GM21619 (cell line): Measurements from ENCODE around the gene AP5S1.
"Not testable (repeated sequence)": the region's sequence is repeated elsewhere in the genome, so short reads cannot be mapped to it uniquely, and the experiment has no call there.

Source experiments
- ATAC-seq: cut with Tn5 transposase; IDR thresholded peaks from one replicate; pipeline ENCODE4 v1.9.1; 2021; ENCODE audit not compliant: unreplicated experiment

The AP5S1 gene

DNA sequence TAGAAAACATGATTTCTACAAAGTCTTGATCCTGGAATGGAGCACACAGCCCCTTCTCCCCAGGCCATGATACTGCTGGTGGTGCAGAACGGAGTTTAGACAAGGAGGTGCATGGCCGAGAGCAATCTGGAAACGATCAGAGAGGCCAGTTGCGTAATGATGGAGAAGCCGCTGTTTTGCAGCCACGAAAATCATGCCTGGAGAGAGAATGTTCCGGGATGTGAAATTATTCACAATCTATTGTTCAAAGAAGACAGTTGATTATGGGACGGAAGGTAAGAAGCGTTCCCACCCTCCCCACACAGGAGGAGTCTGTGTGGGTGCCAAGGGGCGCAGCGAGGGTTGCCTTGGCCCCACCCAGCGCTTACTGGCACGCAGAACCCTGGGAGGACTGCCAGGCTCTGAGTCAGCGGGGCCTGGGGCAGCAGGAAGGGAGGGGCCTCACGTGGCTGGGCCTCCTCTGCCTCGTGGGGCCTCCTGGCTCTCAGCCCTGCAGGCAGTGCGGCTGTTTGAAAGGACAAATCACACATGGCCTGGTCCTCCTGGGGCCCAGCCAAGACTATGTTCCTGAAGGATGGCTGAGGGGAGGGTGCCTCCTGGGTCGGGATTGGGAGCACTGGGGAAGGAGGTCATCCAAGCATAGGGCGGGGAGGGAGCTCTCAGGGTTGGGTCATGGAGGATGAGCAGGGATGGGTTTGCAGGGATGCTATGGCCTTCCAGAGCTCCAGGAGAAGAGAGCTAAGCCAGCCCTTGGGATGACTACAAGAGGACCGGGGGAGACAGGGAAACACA, 8.7 kb upstream of the AP5S1 start:
- no peak for ATAC-seq

DNA sequence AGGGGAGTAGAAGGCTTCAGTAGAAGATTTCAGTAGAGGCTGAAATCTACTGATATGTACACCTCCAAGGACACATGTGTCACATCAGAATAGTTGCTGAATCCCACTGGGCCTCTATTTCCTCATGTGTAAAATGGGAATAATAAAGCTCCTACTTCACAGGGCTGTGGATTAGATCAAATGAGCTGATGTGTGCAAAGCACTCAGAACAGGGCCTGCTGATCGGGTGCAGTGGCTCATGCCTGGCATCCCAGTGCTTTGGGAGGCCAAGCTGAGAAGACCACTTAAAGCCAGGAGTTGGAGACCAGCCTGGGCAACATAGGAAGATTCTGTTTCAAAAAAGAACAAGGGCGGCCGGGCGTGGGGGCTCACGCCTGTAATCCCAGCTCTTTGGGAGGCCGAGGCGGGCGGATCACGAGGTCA, 8.1 kb upstream of the AP5S1 start:
- no peak for ATAC-seq

DNA sequence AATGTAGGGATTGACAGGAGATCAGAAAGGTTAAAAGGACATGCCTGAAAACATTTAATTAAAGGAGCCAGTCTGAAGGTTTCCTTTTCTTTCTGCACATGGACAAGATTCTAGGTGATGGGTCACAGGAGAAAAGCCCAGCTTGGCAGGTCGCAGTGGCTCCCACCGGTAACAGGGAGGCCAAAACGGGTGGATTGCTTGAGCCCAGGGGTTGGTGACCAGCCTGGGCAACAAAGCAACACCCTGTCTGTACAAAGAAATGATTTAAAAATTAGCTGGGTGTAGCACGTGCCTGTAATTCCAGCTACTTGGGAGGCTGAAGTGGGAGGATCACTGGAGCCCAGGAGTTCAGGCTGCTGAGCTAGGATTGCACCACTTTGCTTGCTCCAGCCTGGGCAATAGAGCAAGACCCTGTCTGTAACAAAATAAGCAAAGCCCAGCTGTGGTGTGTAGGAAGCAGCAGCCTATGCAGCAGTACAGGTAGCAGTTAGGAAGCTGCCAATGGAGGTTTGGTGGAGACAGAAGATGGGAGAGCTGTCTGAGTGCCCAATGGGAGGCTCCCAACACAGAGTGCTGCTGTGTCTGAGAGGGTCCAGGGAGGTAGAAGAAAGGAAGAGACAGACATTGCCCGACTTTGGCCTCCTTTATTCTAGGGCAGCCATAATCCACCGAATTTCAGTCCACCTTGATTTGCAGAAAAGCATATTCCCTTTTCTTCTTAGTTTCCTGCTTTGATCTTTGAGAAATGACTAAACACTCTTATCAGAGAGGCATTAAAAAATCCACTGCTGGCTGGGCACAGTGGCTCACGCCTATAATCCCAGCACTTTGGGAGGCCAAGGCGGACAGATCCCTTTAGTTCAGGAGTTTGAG, 7.1 kb upstream of the AP5S1 start:
- ATAC-seq: no peak

DNA sequence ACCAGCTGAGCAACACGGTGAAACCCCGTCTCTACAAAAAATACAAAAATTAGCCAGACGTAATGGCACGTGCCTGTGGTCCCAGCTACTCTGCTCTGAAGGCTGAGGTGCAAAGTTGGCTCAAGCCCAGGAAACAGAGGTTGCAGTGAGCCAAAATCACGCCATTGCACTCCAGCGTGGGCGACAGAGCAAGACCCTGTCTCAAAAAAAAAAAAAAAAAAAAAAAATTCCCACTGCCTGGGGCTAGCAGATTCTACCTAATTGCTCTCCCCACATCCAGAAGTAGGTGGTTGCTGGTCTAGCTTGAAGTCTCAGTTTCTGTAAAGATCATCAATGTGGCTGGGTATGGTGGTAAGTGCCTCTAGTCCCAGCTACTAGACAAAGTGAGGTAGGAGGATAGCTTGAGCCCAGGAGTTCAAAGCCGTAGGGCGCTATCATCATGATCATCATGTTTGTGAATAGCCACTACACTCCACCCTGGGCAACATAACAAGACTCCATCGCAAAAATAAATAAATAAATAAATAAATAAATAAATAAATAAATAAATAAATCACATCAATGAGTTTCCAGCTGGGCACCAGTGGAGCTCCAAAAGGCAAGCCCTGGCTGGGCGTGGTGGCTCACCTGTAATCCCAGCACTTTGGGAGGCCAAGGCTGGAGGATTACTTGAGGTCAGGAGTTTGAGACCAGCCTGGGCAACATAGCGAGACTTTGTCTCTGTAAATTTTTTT, 6.3 kb upstream of the AP5S1 start:
- ATAC-seq: no peak

DNA sequence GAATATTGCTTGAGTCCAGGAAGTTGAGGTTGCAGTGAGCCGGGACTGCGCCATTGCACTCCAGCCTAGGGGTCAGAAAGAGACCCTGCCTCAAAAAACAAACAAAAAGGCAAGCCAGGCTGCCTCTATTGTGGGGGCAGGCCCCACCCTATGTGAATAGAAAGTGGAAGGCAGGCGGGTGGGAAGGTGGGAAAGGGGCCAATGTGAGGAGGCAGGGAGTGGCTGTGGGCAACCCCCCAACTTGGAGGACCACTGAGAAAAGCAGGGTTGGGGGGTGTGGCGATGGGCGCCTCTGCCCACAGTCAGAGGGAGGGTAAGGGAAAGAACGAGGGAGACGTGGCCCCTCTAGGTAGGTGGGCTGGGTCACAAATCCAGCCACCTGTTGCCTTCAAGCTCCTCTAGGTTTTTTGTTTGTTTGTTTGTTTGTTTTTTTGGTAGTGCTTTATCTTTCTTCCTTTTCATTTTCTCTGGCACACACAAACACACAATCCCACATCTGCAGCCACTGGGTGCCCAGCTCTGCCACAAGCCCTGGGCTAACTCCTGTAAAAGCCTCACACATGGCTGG, 5.3 kb upstream of the AP5S1 start:
- ATAC-seq: no peak

DNA sequence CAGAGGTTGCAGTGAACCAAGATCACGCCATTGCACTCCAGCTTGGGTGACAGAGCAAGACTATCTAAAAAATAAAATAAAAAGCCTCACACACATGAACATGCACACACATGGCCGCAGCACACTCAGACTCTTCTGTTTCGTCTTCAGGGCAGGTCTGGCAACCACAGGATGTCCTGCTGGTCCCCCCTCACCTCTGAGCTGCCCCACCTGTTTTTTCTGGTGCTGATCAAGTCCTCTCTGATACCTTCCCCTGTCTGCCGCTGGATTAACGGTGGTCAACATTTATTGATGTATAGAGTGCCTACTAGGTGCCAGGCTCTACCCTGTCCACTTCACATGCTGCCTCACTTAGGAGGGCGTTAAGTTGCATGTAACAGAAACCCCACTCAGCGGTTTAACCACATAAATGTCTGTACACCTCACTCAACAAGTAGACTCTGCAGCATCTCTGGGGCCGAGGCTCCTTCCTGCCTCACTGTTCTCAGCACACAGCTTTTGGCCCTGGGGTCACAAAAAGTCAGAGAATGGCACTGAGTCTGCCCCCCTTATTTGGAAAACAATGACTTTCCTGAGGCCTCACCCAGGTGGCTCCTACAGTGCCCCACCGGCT, 4.5 kb upstream of the AP5S1 start:
- ATAC-seq: no peak

DNA sequence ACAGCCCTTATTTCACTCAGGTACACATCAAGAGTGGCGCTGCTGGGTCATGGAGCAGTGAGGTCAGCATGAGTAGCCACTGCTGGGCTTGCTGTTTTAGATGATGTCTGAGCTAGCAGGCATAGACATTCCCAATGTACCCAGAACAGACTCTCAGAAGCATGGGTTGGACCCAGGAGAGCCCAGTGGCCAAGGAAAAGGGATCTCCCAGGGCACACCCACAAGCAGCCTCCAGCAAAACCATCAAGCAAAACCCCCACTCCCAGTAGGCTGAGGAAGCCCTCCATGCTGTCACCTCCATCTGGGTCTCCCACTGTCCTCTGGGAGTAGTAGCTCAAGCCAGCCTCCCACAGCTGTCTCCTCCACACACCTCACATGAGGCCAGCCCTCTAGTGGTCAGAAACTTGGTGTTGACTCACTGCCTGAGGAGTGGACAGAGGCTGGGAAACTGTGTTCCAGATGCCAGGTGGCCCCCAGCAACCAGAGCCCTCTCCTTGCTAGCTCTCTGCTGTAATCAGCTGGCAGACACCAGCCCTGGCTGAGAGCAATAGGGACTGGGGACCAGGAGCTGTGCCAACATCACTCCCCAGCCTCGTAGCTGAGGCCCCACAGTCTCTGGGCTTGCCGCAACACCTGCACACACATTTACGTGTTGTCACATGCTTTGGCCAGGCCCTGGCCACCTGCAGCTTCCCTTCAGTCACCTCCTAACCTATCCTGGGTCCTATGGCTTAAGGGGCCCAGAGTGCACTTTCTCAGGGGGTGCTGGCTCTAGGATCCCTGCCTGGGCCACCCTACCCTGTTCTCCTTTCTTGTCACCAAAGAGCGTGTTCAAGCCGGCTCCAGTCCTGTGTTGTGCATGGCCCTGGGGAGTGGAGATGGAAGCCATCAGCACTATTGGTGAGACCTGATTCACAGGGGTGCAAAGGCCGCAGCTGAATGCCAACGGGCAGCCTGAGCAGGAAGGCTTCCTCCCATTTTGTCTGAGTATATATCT, 1.9 kb upstream of the AP5S1 start:
- ATAC-seq: no peak

DNA sequence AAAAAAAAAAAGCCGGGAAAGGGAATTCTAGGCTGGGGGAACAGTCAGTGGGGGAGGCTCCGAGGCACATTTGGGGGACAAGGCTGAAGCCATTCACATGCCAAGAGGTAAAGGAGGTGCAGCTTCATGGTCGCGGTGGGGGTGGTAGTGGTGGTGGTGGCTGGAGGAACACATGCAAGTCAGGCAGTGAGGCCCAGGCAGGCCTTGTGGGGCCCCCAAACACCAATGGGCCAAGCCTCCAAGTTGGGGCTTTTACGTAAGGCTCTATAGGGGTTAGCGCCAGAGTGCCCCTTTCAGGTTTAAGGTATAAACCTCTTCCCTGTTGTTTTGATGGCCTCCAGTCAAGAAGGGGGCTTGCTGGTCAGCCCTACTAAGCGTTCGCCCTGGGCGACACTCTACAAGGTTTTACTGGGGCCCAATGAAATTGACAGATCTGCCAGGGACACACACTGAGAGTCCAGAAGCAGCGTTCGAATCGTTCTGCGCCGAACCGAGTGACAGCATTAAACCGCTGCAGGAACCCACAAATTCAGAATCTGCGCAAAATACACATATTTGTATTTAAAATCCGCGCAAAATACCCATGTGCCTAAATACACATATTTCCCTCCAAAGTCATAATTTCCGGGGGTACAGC, 818 bp upstream of the AP5S1 start:
- no peak for ATAC-seq

DNA sequence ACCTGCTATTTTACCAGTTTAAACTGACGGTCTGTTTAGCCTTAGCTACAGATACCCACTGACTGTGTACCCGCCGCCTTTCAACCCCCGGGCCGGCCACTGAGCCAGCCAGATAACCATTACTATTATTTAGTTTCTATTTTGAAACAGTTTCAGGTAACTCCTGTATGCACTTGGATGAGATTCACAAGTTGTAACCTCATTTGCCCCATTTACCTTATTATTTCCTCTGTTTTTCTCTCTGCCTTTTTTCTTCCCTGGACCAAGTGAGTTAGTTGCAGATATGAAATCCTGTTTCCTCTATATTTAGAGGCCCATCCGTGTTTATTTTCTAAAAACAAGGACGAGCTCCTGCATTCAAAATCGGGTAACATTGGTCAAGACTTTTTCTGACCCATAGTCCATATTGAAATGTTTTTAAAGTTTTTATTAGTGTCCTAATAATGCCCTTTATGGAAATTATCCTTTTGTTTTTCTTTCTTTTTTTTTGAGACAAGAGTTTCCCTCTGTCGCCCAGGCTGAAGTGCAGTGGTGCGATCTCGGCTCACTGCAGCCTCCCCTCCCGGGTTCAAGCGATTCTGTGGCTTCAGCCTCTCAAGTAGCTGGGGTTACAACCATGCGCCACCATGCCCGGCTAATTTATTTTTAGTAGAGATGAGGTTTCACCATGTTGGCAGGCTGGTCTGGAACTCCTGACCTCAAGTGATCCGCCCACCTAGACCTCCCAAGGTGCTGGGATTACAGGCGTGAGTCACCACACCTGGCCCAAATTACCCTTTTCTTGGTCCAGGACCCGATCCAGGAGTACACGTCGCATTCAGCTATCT, 767 bp downstream of the AP5S1 start:
- ATAC-seq: no peak

DNA sequence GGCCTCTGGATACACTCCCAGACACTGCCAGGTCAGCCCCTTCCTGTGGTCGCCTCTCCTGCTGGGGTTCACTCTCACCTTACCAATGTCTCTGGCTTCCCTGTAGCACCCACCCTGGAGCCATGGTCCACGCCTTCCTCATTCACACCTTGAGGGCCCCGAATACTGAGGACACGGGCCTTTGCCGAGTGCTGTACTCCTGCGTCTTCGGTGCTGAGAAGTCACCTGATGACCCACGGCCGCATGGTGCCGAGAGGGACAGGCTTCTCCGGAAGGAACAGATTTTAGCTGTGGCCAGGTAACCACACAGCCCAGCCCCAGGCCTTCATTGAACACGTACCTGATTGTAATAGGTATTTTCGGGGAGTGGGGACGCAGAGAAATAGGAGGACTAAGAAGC, 1.6 kb downstream of the AP5S1 start:
- ATAC-seq: no peak

DNA sequence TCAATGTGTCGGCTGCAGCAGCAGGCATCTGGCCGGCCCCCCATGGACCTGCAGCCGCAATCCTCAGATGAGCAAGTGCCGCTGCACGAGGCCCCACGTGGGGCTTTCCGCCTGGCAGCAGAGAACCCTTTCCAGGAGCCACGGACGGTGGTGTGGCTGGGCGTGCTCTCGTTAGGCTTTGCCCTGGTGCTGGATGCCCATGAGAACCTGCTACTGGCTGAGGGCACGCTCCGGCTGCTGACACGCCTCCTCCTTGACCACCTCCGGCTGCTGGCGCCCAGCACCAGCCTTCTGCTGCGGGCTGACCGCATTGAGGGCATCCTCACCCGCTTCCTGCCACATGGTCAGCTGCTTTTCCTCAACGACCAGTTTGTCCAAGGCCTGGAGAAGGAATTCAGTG, 3.5 kb downstream of the AP5S1 start:
- ATAC-seq: no peak

DNA sequence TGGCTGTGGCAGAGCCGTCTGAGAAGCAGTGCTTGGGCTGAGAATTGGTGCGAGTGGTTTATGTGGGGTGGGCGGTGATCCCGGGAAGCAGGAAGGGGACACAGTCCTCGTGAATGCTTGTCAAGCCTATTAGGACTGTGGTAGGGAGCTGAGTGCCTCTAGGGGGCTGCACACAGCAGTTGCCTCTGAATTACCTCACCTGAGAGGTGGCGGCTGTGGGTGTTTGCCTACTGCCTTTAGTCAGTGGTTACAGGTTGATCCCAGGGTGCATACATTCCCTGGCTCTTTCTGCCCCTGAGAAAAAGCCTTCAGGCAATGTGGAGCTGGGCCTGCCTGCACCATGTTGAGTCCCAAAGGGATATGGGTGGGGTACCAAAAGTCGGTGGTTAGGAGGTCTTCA, 5.2 kb downstream of the AP5S1 start:
- ATAC-seq: no peak

DNA sequence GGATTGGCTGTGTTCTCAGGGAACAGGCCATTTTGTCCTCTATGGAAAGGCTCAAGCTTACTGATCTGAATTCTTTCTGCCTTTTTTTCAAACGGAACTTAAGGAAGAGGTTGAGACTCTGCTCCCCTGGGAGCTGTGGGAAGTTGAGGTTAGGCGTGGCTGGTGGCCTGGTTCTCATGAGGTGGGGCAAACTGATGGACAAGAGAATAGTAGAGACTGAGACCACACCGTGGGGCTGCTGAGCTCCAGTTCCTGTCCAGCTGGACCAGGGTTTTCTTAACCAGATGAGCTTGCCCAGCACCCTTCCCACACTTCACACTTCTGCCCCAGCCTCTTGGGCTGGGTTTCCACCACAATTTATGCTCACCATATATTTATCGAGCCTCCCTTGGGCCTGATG, 6.1 kb downstream of the AP5S1 start:
- ATAC-seq: no peak

DNA sequence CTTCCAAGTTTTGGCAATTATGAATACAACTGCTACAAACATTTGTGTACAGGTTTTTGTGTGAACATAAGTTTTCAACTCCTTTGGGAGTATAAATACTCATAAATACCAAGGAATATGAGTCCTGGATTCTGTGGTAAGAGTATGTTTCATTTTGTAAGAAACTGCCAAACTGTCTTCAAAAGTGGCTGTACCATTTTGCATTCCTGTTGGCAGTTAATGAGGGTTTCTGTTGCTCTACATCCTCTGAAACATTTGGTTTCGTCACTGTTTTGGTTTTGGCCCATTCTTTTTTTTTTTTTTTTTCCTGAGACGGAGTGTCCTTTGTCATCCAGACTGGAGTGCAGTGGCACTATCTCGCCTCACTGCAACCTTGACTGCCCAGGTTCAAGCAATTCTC, 8.5 kb downstream of the AP5S1 start:
- no peak for ATAC-seq

DNA sequence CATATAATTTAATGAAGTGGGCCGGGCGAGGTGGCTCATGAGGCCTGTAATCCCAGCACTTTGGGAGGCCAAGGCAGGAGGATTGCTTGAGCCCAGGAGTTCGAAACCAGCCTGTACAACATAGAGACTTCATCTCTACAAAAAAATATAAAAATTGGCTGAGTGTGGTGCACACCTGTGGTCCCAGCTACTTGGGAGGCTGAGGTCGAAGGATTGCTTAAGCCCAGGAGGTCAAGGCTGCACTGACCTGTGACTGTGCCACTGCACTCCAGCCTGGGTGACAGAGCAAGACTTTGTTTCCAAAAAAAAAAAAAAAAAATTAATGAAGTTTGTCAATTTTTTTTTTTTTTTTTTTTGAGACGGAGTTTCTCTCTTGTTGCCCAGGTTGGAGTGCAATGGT, 9.5 kb downstream of the AP5S1 start:
- not testable (repeated sequence) for ATAC-seq

DNA sequence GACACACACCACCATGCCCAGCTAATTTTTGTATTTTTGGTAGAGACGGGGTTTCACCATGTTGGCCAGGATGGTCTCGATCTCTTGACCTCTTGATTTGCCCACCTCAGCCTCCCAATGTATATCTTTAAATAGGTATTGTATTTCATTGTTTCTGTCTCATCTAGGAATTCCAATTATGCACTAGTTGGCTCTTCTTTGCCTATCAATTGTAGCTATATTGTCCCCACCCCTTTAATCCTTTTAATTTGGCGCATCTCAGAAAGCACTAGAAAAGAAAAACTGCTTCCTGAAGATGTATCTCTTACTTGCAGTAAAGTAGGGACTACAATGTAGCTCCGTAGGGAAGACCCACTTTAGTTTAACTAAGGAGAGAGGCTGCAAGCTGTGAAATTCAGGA, 15.8 kb downstream of the AP5S1 start:
- ATAC-seq: no peak

DNA sequence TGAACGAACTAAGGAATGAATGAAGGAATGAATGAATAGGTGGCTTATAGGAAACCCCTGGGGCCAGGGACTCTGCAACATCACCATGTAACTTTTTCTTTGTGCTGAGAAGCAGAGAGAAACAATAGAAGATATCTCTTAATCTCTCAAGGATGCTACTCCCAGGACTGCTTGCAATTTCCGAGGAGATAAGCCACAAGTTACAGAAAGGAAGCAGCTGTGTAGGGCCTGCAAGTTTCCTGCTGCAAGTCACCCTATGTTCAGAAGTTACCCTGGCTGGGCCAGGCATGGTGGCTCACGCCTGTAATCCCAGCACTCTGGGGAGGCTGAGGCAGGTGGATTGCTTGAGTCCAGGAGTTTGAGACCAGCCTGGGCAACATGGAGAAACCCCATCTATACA, 19.0 kb downstream of the AP5S1 start:
- ATAC-seq: no peak

DNA sequence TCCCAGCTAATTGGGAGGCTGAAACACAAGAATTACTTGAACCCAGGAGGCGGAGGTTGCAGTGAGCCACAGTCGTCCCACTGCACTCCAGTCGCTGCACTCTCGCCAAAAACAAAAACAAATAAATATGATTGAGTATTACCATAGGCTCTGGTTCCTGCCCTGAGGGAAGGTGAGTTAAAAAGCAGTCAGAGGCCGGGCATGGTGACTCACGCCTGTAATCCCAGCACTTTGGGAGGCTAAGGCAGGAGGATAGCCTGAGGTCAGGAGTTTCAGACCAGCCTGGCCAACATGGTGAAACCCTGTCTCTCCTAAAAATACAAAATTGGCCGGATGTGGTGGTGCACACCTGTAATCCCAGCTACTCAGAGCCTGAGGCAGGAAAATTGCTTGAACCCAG, 19.9 kb downstream of the AP5S1 start:
- not testable (repeated sequence) for ATAC-seq
